OCI-LY1 (cell line): ENCODE data around the gene TNFRSF1B.

Experiments
- EZH2 ChIP-seq: fragments of 200-600 bp; sonication (generic), shearing (Covaris generic); IDR thresholded peaks from 2 replicates; pipeline ENCODE4 v1.8.0; 2017; ENCODE audit warnings: borderline replicate concordance, mixed run types, mild to moderate bottlenecking, antibody characterized with exemption, low read length, moderate library complexity, mixed read lengths
- TF ChIP-seq, protein P1 (sequence below): fragments of 200-600 bp; sonication (generic), shearing (Covaris generic); IDR thresholded peaks from 2 replicates; pipeline ENCODE4 v1.5.1; 2017; ENCODE audit warnings: mild to moderate bottlenecking, antibody characterized with exemption, low read length, moderate library complexity, mixed read lengths

DNA sequence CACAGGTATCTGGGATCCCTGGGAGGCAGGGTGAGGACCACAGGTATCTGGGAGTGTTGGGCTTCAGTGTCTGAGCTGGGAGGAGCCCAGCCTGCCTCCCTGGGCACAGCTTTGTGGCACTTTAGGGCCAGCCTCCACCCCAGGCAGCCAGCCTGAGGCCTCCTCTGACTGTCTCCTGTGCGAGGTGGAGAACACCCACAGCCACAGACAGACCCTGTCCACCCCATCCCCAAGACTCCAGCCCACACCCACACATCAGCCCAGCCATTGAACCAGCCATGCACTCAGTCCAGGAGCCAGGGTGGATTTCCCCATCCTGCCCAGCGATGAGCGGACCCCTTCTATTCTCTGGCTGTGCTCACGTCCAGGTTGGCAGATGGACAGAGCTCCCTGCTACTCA is 21.8 kb upstream of the TNFRSF1B start:
- TF ChIP-seq, protein P1, sequence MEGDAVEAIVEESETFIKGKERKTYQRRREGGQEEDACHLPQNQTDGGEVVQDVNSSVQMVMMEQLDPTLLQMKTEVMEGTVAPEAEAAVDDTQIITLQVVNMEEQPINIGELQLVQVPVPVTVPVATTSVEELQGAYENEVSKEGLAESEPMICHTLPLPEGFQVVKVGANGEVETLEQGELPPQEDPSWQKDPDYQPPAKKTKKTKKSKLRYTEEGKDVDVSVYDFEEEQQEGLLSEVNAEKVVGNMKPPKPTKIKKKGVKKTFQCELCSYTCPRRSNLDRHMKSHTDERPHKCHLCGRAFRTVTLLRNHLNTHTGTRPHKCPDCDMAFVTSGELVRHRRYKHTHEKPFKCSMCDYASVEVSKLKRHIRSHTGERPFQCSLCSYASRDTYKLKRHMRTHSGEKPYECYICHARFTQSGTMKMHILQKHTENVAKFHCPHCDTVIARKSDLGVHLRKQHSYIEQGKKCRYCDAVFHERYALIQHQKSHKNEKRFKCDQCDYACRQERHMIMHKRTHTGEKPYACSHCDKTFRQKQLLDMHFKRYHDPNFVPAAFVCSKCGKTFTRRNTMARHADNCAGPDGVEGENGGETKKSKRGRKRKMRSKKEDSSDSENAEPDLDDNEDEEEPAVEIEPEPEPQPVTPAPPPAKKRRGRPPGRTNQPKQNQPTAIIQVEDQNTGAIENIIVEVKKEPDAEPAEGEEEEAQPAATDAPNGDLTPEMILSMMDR, result no peak
- no peak for TF ChIP-seq EZH2
